ENCODE results near the gene BPHL.
"Not testable (repeated sequence)": the region's sequence is repeated elsewhere in the genome, so short reads cannot be mapped to it uniquely, and the experiment has no call there.

Gene BPHL

GRCh38 chr6:3118353-3119039 is at the start of gene BPHL:
TSS of gene BPHL (plus strand) at chr6:3118711. CDS start at chr6:3118741, 30 bp downstream.
- peak; percentile 89 to 94 for DNase-seq

- no peak for DNase-seq
These were observed 46.9 kb upstream of the BPHL start for GRCh38 chr6:3071568-3071967.

- DNase-seq, result no peak
These were observed 45.7 kb upstream of the BPHL start for GRCh38 chr6:3072798-3073197.

- no peak for DNase-seq
These were observed 45.1 kb upstream of the BPHL start for GRCh38 chr6:3073382-3073781.

GRCh38 chr6:3075772-3076113 is 42.8 kb upstream of the BPHL start:
- no peak for DNase-seq

GRCh38 chr6:3076320-3076719 is 42.2 kb upstream of the BPHL start:
- DNase-seq, result no peak

- no peak for DNase-seq
These were observed 41.1 kb upstream of the BPHL start for GRCh38 chr6:3077430-3077829.

GRCh38 chr6:3078952-3079351 is 39.6 kb upstream of the BPHL start:
- not testable (repeated sequence) for DNase-seq

- no peak for DNase-seq
These were observed 38.8 kb upstream of the BPHL start for GRCh38 chr6:3079682-3080081.

GRCh38 chr6:3081960-3082359 is 36.6 kb upstream of the BPHL start:
- no peak for DNase-seq

GRCh38 chr6:3085074-3085473 is 33.4 kb upstream of the BPHL start:
- no peak for DNase-seq

GRCh38 chr6:3086282-3086946 is 32.1 kb upstream of the BPHL start:
- DNase-seq, result no peak

- no peak for DNase-seq
These were observed 30.1 kb upstream of the BPHL start for GRCh38 chr6:3088446-3088845.

- no peak for DNase-seq
These were observed 29.5 kb upstream of the BPHL start for GRCh38 chr6:3088968-3089367.

GRCh38 chr6:3090013-3090412 is 28.5 kb upstream of the BPHL start:
- DNase-seq, result peak in 1 of 2 experiments; percentile 13

GRCh38 chr6:3094815-3095214 is 23.7 kb upstream of the BPHL start:
- no peak for DNase-seq

- DNase-seq, result no peak
These were observed 15.6 kb upstream of the BPHL start for GRCh38 chr6:3102875-3103274.

GRCh38 chr6:3108746-3109414 is 9.6 kb upstream of the BPHL start:
- DNase-seq, result no peak

GRCh38 chr6:3109761-3110160 is 8.8 kb upstream of the BPHL start:
- no peak for DNase-seq

- DNase-seq, result no peak
These were observed 4.1 kb upstream of the BPHL start for GRCh38 chr6:3114377-3114776.

GRCh38 chr6:3117912-3118352 is 579 bp upstream of the BPHL start:
- DNase-seq, result no peak

- DNase-seq, result peak in 1 of 2 experiments; percentile 54
These were observed 671 bp downstream of the BPHL start for GRCh38 chr6:3119040-3119723.

GRCh38 chr6:3120765-3121089 is 2.2 kb downstream of the BPHL start:
- DNase-seq, result no peak

GRCh38 chr6:3122823-3123182 is 4.3 kb downstream of the BPHL start:
- no peak for DNase-seq

All from NCI-H446 (cell line).